HCT116 (cell line): ENCODE measurements around the gene ACCS. TPM values are rescaled to one million over a fixed set of nuclear protein-coding genes. Genes with fewer than 3 reads are reported as not detected.

Experiments used
- ATAC-seq: fragments of 200-7000 bp; cut with Tn5 transposase; 2 replicates; pipeline ENCODE4 v1.9.1; 2020; ENCODE audit warnings: mild to moderate bottlenecking, moderate library complexity
- BruUV-seq: library from RNA; stranded (reverse); fragments of 400-500 nt; replicated peaks from 2 replicates; lab custom pipeline; 2021; lab: Mats Ljungman, UMichigan
- CTCF ChIA-PET: fragments of 300-600 bp; sonication (Branson Sonifier 250); formaldehyde crosslinking; loops from one replicate; lab custom pipeline; 2021; ENCODE audit warnings: antibody characterized with exemption; lab: Charles Lee
- POLR2A ChIA-PET: fragments of 300-600, 350-600 bp; sonication (Branson Sonifier 250); formaldehyde crosslinking; loops from one replicate; lab custom pipeline; 2021; ENCODE audit warnings: antibody characterized with exemption; lab: Charles Lee
- RAD21 ChIA-PET, 2 experiments: fragments of 300-600 bp; sonication (Branson Sonifier 250); formaldehyde crosslinking; loops; one replicate each; lab custom pipeline; 2023; ENCODE audit warnings: low total read pairs in 2 of 2; ENCODE audit not compliant: uncharacterized antibody in 2 of 2, unreplicated experiment in 2 of 2, low non-redundant PET in 1 of 2; lab: Charles Lee
- DNase-seq: peaks from one replicate; pipeline ENCODE4 v3.0.0-alpha.2; 2010; ENCODE audit warnings: low read depth, low spot score
- H2AFZ ChIP-seq: fragments of 200-600 bp; shearing (Covaris generic), sonication (generic); 2 replicates; pipeline ENCODE4 v1.6.1; 2017; ENCODE audit warnings: low read depth, mixed run types, mixed read lengths, antibody characterized with exemption, low read length; ENCODE audit not compliant: poor library complexity, severe bottlenecking
- H3K27ac ChIP-seq: 2 replicates; pipeline ENCODE4 v1.5.1; 2012; ENCODE audit warnings: low read depth, low read length
- H3K27me3 ChIP-seq: fragments of 200-600 bp; sonication (generic); 2 replicates; pipeline ENCODE4 v1.6.1; 2016; ENCODE audit warnings: mixed run types, low read length, mixed read lengths; ENCODE audit not compliant: insufficient read depth
- H3K36me3 ChIP-seq, 2 experiments: fragments of 200-500 bp in 1 of 2; fragments of 200-600 bp in 1 of 2; sonication (Bioruptor generic) in 1 of 2; sonication (generic) in 1 of 2; 2 replicates each; pipeline versions ENCODE4 v1.5.1 to v1.6.1; 2014 to 2016; ENCODE audit warnings: low read length in 2 of 2, inconsistent platforms in 1 of 2, mixed read lengths in 1 of 2, mixed run types in 1 of 2; ENCODE audit not compliant: insufficient read depth in 2 of 2, control insufficient read depth in 1 of 2
- H3K4me1 ChIP-seq, 2 experiments: fragments of 200-600 bp in 1 of 2; sonication (generic) in 1 of 2; 2 replicates each; pipeline versions ENCODE4 v1.5.1 to v1.6.1; 2012 to 2017; ENCODE audit warnings: low read length in 2 of 2, inconsistent platforms in 1 of 2, mild to moderate bottlenecking in 1 of 2, mixed read lengths in 1 of 2, mixed run types in 1 of 2, moderate library complexity in 1 of 2; ENCODE audit not compliant: insufficient read depth in 2 of 2, control insufficient read depth in 1 of 2
- H3K4me2 ChIP-seq: fragments of 200-600 bp; sonication (generic); 2 replicates; pipeline ENCODE4 v1.6.1; 2017; ENCODE audit warnings: mixed run types, low read length, mixed read lengths
- H3K4me3 ChIP-seq, 2 experiments: fragments of 200-600 bp in 1 of 2; sonication (generic) in 1 of 2; replicated peaks in 1 of 2; 2 replicates each; pipeline ENCODE4 v1.5.1; 2011 to 2016; ENCODE audit warnings: low read length in 2 of 2, control low read depth in 1 of 2, low read depth in 1 of 2, mild to moderate bottlenecking in 1 of 2, mixed read lengths in 1 of 2, mixed run types in 1 of 2
- H3K79me2 ChIP-seq: fragments of 200-600 bp; sonication (generic); 2 replicates; pipeline ENCODE4 v1.6.1; 2017; ENCODE audit warnings: mild to moderate bottlenecking, mixed run types, low read length, moderate library complexity, mixed read lengths; ENCODE audit not compliant: insufficient read depth
- H3K9ac ChIP-seq: fragments of 200-600 bp; sonication (generic); 2 replicates; pipeline ENCODE4 v1.6.1; 2016; ENCODE audit warnings: low read length, mixed read lengths
- H3K9me2 ChIP-seq: fragments of 200-600 bp; sonication (generic), shearing (Covaris generic); 2 replicates; pipeline ENCODE4 v1.6.1; 2017; ENCODE audit warnings: mixed run types, mild to moderate bottlenecking, moderate library complexity; ENCODE audit not compliant: insufficient read depth
- H3K9me3 ChIP-seq, 2 experiments: fragments of 200-500 bp in 1 of 2; fragments of 200-600 bp in 1 of 2; sonication (Bioruptor generic) in 1 of 2; sonication (generic) in 1 of 2; 2 replicates each; pipeline ENCODE4 v1.6.1; 2014 to 2017; ENCODE audit warnings: low read length in 2 of 2, mixed read lengths in 2 of 2, inconsistent platforms in 1 of 2, low read depth in 1 of 2, mild to moderate bottlenecking in 1 of 2, mixed run types in 1 of 2, moderate library complexity in 1 of 2; ENCODE audit not compliant: control insufficient read depth in 1 of 2, insufficient read depth in 1 of 2
- H4K20me1 ChIP-seq: fragments of 200-600 bp; sonication (generic), shearing (Covaris generic); 2 replicates; pipeline ENCODE4 v1.6.1; 2017; ENCODE audit warnings: mixed run types, mild to moderate bottlenecking, moderate library complexity; ENCODE audit not compliant: insufficient read depth
- CBX3 ChIP-seq: IDR thresholded peaks from 2 replicates; pipeline ENCODE4 v1.6.1; 2012; ENCODE audit warnings: low read depth
- CEBPB ChIP-seq: IDR thresholded peaks from 2 replicates; pipeline ENCODE4 v1.6.1; 2012; ENCODE audit warnings: low read depth
- CTCF ChIP-seq, 3 experiments: fragments of 200-600 bp in 1 of 3; sonication (generic) in 1 of 3; IDR thresholded peaks in 2 of 3; conservative IDR thresholded peaks in 1 of 3; 2 replicates each; pipeline ENCODE4 v1.5.1; 2012 to 2017; ENCODE audit warnings: low read depth in 2 of 3, low read length in 2 of 3, antibody characterized with exemption in 1 of 3, borderline replicate concordance in 1 of 3, control low read depth in 1 of 3, mild to moderate bottlenecking in 1 of 3, mixed read lengths in 1 of 3, mixed run types in 1 of 3, moderate library complexity in 1 of 3; ENCODE audit not compliant: insufficient read depth in 1 of 3
- EZH2 ChIP-seq: fragments of 200-600 bp; sonication (generic); IDR thresholded peaks from 2 replicates; pipeline ENCODE4 v1.6.1; 2017; ENCODE audit warnings: antibody characterized with exemption, mixed run types
- EZH2phosphoT487 ChIP-seq: fragments of 200-600 bp; IDR thresholded peaks from 2 replicates; pipeline ENCODE4 v1.6.1; 2018; ENCODE audit warnings: antibody characterized with exemption, borderline replicate concordance
- FOSL1 ChIP-seq: IDR thresholded peaks from 2 replicates; pipeline ENCODE4 v1.6.1; 2012; ENCODE audit warnings: low read depth
- MAX ChIP-seq: IDR thresholded peaks from 2 replicates; pipeline ENCODE4 v1.6.1; 2012
- POLR2A ChIP-seq: IDR thresholded peaks from 2 replicates; pipeline ENCODE4 v1.7.0; 2011; ENCODE audit warnings: borderline replicate concordance; ENCODE audit not compliant: insufficient read depth, insufficient read length; ENCODE audit errors: extremely low read depth
- POLR2AphosphoS5 ChIP-seq: IDR thresholded peaks from 2 replicates; pipeline ENCODE4 v1.6.1; 2011; ENCODE audit warnings: mild to moderate bottlenecking, low read depth, low read length, moderate library complexity
- RAD21 ChIP-seq: IDR thresholded peaks from 2 replicates; pipeline ENCODE4 v1.6.1; 2012; ENCODE audit warnings: low read depth, mild to moderate bottlenecking
- REST ChIP-seq: IDR thresholded peaks from 2 replicates; pipeline ENCODE4 v1.6.1; 2012; ENCODE audit warnings: low read depth
- SP1 ChIP-seq: IDR thresholded peaks from 2 replicates; pipeline ENCODE4 v1.6.1; 2012; ENCODE audit warnings: low read depth
- SRF ChIP-seq: IDR thresholded peaks from 2 replicates; pipeline ENCODE4 v1.6.1; 2012; ENCODE audit warnings: low read depth
- ZNF274 ChIP-seq: fragments of 200-500 bp; sonication (Bioruptor generic); IDR thresholded peaks from 2 replicates; pipeline ENCODE4 v1.6.1; 2014; ENCODE audit warnings: mild to moderate bottlenecking, low read depth, low read length, inconsistent platforms
- intact Hi-C: fragments of 100-400 bp; cut with micrococcal nuclease; formaldehyde crosslinking; loops from 2 replicates; pipeline ENCODE4 v1.10.0; 2022
- total RNA-seq: library from RNA; stranded (reverse); gene quantifications from one replicate; pipeline ENCODE4 v1.2.1, GENCODE V29; 2021; ENCODE audit not compliant: unreplicated experiment

ACCS gene
- total RNA-seq, 1 experiment from 2014 or later: 13.2 TPM

- Histone ChIP-seq H3K4me2 (no peak overlapping the region), H3K9me2 (no peaks in the 10 kb centered on the region), H3K4me1 (no peaks in the 10 kb centered on the region), H3K27me3 (no peaks in the 10 kb centered on the region), H2AFZ (no peak overlapping the region), H3K79me2 (no peaks in the 10 kb centered on the region), H3K4me3 (no peak overlapping the region), H3K36me3 (no peaks in the 10 kb centered on the region), H3K9me3 (no peaks in the 10 kb centered on the region; a peak in 1 of 4 replicates), H3K27ac (no peak overlapping the region), H4K20me1 (no peaks in the 10 kb centered on the region), H3K9ac (no peak overlapping the region)
- no peak for TF ChIP-seq ZNF274
- TF ChIP-seq POLR2A: no peak
- no peak for TF ChIP-seq FOSL1
- TF ChIP-seq REST: no peak
- no peak for TF ChIP-seq CTCF (IDR thresholded peaks at IDR 0.05 in 2 of 3, conservative IDR thresholded peaks at IDR 0.05 in 1 of 3; ENCODE audit: borderline replicate concordance in 1 of 3, insufficient read depth in 1 of 3, low read depth in 2 of 3, low read length in 2 of 3)
- TF ChIP-seq EZH2: no peak
- TF ChIP-seq SRF: no peak
- TF ChIP-seq POLR2AphosphoS5: no peak
- no peak for TF ChIP-seq RAD21
- TF ChIP-seq EZH2phosphoT487: no peak
- no peak for TF ChIP-seq CBX3
- no peak for TF ChIP-seq MAX
- TF ChIP-seq SP1: no peak
- TF ChIP-seq CEBPB: no peak
- DNase-seq (no peak), ATAC-seq (no peak)
- CTCF ChIA-PET: no interaction called here
- RAD21 ChIA-PET: no interaction called here
- POLR2A ChIA-PET: no interaction called here
- no TSS peak for BruUV-seq
- intact Hi-C loops: no loop called here
Observed at GRCh38 chr11:44083433-44083832, 17.4 kb downstream of the ACCS start.
